Measurements from ENCODE around the gene VPS45.
A peak's percentile ranks its signal among the peaks of the same experiment; 100 is the strongest.

VPS45 gene

GRCh38 chr1:150073516-150073915, 5.9 kb downstream of the VPS45 start:
- DNase-seq (ENCODE audit: low read depth): no peak

GRCh38 chr1:150076066-150076465, 8.5 kb downstream of the VPS45 start:
- no peak for DNase-seq (ENCODE audit: low read depth)

GRCh38 chr1:150076985-150077384, 9.4 kb downstream of the VPS45 start:
- DNase-seq (ENCODE audit: low read depth): no peak

GRCh38 chr1:150080784-150081183, 13.2 kb downstream of the VPS45 start:
- DNase-seq (ENCODE audit: low read depth): no peak

GRCh38 chr1:150082494-150082893, 14.9 kb downstream of the VPS45 start:
- no peak for DNase-seq (ENCODE audit: low read depth)

GRCh38 chr1:150083907-150084306, 16.3 kb downstream of the VPS45 start:
- no peak for DNase-seq (ENCODE audit: low read depth)

- no peak for DNase-seq (ENCODE audit: low read depth)
These were observed 17.8 kb downstream of the VPS45 start for GRCh38 chr1:150085406-150085805.

- DNase-seq (ENCODE audit: low read depth): no peak
These were observed 19.8 kb downstream of the VPS45 start for GRCh38 chr1:150087415-150087814.

- DNase-seq (ENCODE audit: low read depth): no peak
These were observed 22.4 kb downstream of the VPS45 start for GRCh38 chr1:150089846-150090520.

- DNase-seq (ENCODE audit: low read depth): no peak
These were observed 24.7 kb downstream of the VPS45 start for GRCh38 chr1:150092180-150092791.

GRCh38 chr1:150093805-150094204, 26.2 kb downstream of the VPS45 start:
- no peak for DNase-seq (ENCODE audit: low read depth)

- DNase-seq (ENCODE audit: low read depth): no peak
These were observed 27.2 kb downstream of the VPS45 start for GRCh38 chr1:150094734-150095265.

GRCh38 chr1:150102986-150103385, 35.4 kb downstream of the VPS45 start:
- no peak for DNase-seq (ENCODE audit: low read depth)

- DNase-seq (ENCODE audit: low read depth): peak; percentile 7
These were observed 38.8 kb downstream of the VPS45 start for GRCh38 chr1:150106341-150106740.

GRCh38 chr1:150109586-150109985, 42.0 kb downstream of the VPS45 start:
- DNase-seq (ENCODE audit: low read depth): no peak

- no peak for DNase-seq (ENCODE audit: low read depth)
These were observed 42.5 kb downstream of the VPS45 start for GRCh38 chr1:150110116-150110515.

GRCh38 chr1:150111670-150112069, 44.1 kb downstream of the VPS45 start:
- DNase-seq (ENCODE audit: low read depth): no peak

- DNase-seq (ENCODE audit: low read depth): no peak
These were observed 47.5 kb downstream of the VPS45 start for GRCh38 chr1:150115121-150115520.

GRCh38 chr1:150118716-150119115, 51.1 kb downstream of the VPS45 start:
- no peak for DNase-seq (ENCODE audit: low read depth)

GRCh38 chr1:150121236-150121862, 53.8 kb downstream of the VPS45 start:
- DNase-seq (ENCODE audit: low read depth): no peak

- DNase-seq (ENCODE audit: low read depth): no peak
These were observed 59.2 kb downstream of the VPS45 start for GRCh38 chr1:150126811-150127210.

GRCh38 chr1:150127464-150127863, 59.9 kb downstream of the VPS45 start:
- DNase-seq (ENCODE audit: low read depth): no peak

- DNase-seq (ENCODE audit: low read depth): no peak
These were observed 60.3 kb downstream of the VPS45 start for GRCh38 chr1:150127868-150128267.

Data from T-helper 22 cell (primary cell).